OCI-LY7 (cell line): Measurements from ENCODE around the gene C10orf143. TPM values are rescaled to one million over a fixed set of nuclear protein-coding genes. Genes with fewer than 3 reads are reported as not detected.

Experiments
- BruUV-seq: library from RNA; stranded (reverse); fragments of 400-500 nt; replicated peaks from 2 replicates; lab custom pipeline; 2021; lab: Mats Ljungman, UMichigan
- CTCF ChIA-PET: fragments of 300-600 bp; sonication (Branson Sonifier 250); formaldehyde crosslinking; loops from one replicate; lab custom pipeline; 2022; ENCODE audit warnings: antibody characterized with exemption; ENCODE audit not compliant: unreplicated experiment; lab: Charles Lee
- POLR2A ChIA-PET: fragments of 300-600 bp; sonication (Branson Sonifier 250); formaldehyde crosslinking; loops from one replicate; lab custom pipeline; 2022; ENCODE audit warnings: antibody characterized with exemption; lab: Charles Lee
- DNase-seq: peaks from one replicate; pipeline ENCODE4 v3.0.0-alpha.2; 2015; ENCODE audit warnings: low spot score
- H2AFZ ChIP-seq: fragments of 200-600 bp; sonication (generic), shearing (Covaris generic); 2 replicates; pipeline ENCODE4 v1.6.1; 2014; ENCODE audit warnings: mild to moderate bottlenecking, antibody characterized with exemption, low read length, moderate library complexity
- H3K27ac ChIP-seq: fragments of 200-600 bp; sonication (generic); 2 replicates; pipeline ENCODE4 v1.5.1; 2014; ENCODE audit warnings: mixed run types, low read depth, mild to moderate bottlenecking, moderate library complexity, low read length, inconsistent platforms; ENCODE audit not compliant: poor library complexity, severe bottlenecking
- H3K36me3 ChIP-seq: fragments of 200-600 bp; sonication (generic); 2 replicates; pipeline ENCODE4 v1.6.1; 2014; ENCODE audit warnings: mild to moderate bottlenecking, antibody characterized with exemption, low read length, moderate library complexity, mixed read lengths; ENCODE audit not compliant: insufficient read depth
- H3K4me1 ChIP-seq: fragments of 200-600 bp; sonication (generic); 2 replicates; pipeline ENCODE4 v1.5.1; 2014; ENCODE audit warnings: mild to moderate bottlenecking, low read length; ENCODE audit not compliant: insufficient read depth, poor library complexity, severe bottlenecking
- H3K4me2 ChIP-seq: fragments of 200-600 bp; sonication (generic); 2 replicates; pipeline ENCODE4 v1.6.1; 2014; ENCODE audit warnings: mild to moderate bottlenecking, low read length
- H3K4me3 ChIP-seq: fragments of 200-600 bp; sonication (generic); 2 replicates; pipeline ENCODE4 v1.5.1; 2014; ENCODE audit warnings: mild to moderate bottlenecking, low read depth, low read length; ENCODE audit not compliant: poor library complexity, severe bottlenecking
- H3K79me2 ChIP-seq: fragments of 200-600 bp; sonication (generic); 2 replicates; pipeline ENCODE4 v1.6.1; 2016; ENCODE audit warnings: low read depth, mild to moderate bottlenecking, low read length, moderate library complexity, mixed read lengths; ENCODE audit not compliant: insufficient read depth
- H3K9me2 ChIP-seq: fragments of 200-600 bp; sonication (generic); 2 replicates; pipeline ENCODE4 v1.6.1; 2016; ENCODE audit warnings: mild to moderate bottlenecking, low read length, mixed read lengths; ENCODE audit not compliant: insufficient read depth
- H3K9me3 ChIP-seq: fragments of 200-600 bp; sonication (generic); 2 replicates; pipeline ENCODE4 v1.6.1; 2014; ENCODE audit warnings: mild to moderate bottlenecking, mixed run types, low read length, mixed read lengths
- H4K20me1 ChIP-seq: fragments of 200-600 bp; sonication (generic); 2 replicates; pipeline ENCODE4 v1.6.1; 2014; ENCODE audit warnings: mild to moderate bottlenecking, antibody characterized with exemption, low read length, moderate library complexity, mixed read lengths; ENCODE audit not compliant: insufficient read depth
- EZH2phosphoT487 ChIP-seq: fragments of 200-600 bp; sonication (generic); IDR thresholded peaks from 2 replicates; pipeline ENCODE4 v1.6.1; 2018; ENCODE audit warnings: low read depth, borderline replicate concordance, mild to moderate bottlenecking, mixed run types, antibody characterized with exemption, low read length, moderate library complexity, mixed read lengths
- intact Hi-C: fragments of 100-400 bp; cut with micrococcal nuclease; formaldehyde crosslinking; loops from one replicate; pipeline ENCODE4 v1.10.0; 2022; ENCODE audit not compliant: unreplicated experiment
- total RNA-seq, 2 experiments: library from RNA; depleted of rRNA in 1 of 2; stranded (reverse); fragments of >200 nt in 1 of 2; shearing (Covaris generic) in 1 of 2; gene quantifications; 2 replicates each; pipeline ENCODE4 v1.2.3, GENCODE V29; 2014 to 2022
- TF ChIP-seq, protein P1 (sequence below): fragments of 200-600 bp; sonication (generic); conservative IDR thresholded peaks from 2 replicates; pipeline ENCODE4 v1.5.1; 2014; ENCODE audit warnings: mild to moderate bottlenecking, antibody characterized with exemption, low read length, moderate library complexity, mixed read lengths

C10orf143 gene
- total RNA-seq, 2 experiments from 2014 or later: 0.88 to 6.4 TPM

- no peak for TF ChIP-seq EZH2phosphoT487
- TF ChIP-seq, protein P1, sequence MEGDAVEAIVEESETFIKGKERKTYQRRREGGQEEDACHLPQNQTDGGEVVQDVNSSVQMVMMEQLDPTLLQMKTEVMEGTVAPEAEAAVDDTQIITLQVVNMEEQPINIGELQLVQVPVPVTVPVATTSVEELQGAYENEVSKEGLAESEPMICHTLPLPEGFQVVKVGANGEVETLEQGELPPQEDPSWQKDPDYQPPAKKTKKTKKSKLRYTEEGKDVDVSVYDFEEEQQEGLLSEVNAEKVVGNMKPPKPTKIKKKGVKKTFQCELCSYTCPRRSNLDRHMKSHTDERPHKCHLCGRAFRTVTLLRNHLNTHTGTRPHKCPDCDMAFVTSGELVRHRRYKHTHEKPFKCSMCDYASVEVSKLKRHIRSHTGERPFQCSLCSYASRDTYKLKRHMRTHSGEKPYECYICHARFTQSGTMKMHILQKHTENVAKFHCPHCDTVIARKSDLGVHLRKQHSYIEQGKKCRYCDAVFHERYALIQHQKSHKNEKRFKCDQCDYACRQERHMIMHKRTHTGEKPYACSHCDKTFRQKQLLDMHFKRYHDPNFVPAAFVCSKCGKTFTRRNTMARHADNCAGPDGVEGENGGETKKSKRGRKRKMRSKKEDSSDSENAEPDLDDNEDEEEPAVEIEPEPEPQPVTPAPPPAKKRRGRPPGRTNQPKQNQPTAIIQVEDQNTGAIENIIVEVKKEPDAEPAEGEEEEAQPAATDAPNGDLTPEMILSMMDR: no peak
- intact Hi-C loops: no loop called here
- Histone ChIP-seq H3K27ac (no peak overlapping the region), H3K4me2 (no peak overlapping the region), H4K20me1 (no peaks in the 10 kb centered on the region), H3K9me3 (no peaks in the 10 kb centered on the region), H3K4me3 (no peak overlapping the region), H3K79me2 (no peaks in the 10 kb centered on the region), H2AFZ (no peak overlapping the region), H3K9me2 (no peaks in the 10 kb centered on the region), H3K4me1 (no peaks in the 10 kb centered on the region), H3K36me3 (no peaks in the 10 kb centered on the region)
- ChIA-PET CTCF (no interaction called here), POLR2A (no interaction called here)
- BruUV-seq: no TSS peak
- DNase-seq: no peak
Measured at GRCh38 chr10:130022511-130023299, 87.9 kb downstream of the C10orf143 start.

- no peak for TF ChIP-seq EZH2phosphoT487
- TF ChIP-seq, protein P1: no peak
- BruUV-seq: no TSS peak
- H3K36me3 ChIP-seq: no peaks in the 10 kb centered on the region
- no peak overlapping the region for H3K27ac ChIP-seq
- CTCF ChIA-PET: no interaction called here
- H3K4me3 ChIP-seq: no peak overlapping the region
- intact Hi-C loops: no loop called here
- POLR2A ChIA-PET: no interaction called here
- no peak overlapping the region for H3K4me2 ChIP-seq
- no peaks in the 10 kb centered on the region for H3K9me3 ChIP-seq
- no peak for DNase-seq
- H3K4me1 ChIP-seq: no peaks in the 10 kb centered on the region
- no peaks in the 10 kb centered on the region for H3K9me2 ChIP-seq
- no peaks in the 10 kb centered on the region for H4K20me1 ChIP-seq
- H2AFZ ChIP-seq: no peak overlapping the region
- H3K79me2 ChIP-seq: no peaks in the 10 kb centered on the region
Measured at GRCh38 chr10:130022086-130022485, 88.5 kb downstream of the C10orf143 start.

DNA sequence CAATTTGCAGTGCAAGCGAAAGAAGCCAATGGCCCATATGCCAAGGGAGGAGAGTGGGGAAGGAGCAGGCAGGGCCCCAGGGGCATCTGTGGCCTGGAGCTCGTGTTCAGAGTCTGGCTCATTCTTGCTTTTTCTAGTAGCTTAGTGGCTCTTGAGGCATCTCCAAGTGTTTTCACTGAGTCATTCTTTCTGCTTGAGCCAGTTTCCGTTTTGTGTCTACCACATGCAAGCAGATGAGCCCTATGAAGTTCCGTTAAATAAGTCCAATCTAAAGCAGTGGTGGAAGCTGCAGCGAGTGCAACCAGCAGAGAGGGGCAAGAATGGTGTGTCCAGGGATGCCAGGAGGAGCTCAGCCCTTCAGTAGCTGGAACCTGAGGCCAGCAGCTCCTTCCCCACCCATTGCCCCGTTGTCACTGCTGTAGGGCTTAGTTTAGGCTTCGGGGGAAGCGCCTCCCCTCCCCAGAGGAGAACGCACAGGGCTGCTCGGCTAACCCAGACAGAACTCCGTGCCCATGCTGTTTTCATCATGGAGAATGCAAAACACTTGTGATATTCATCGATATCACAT is 89.2 kb downstream of the C10orf143 start:
- no peaks in the 10 kb centered on the region for H3K9me2 ChIP-seq
- H3K36me3 ChIP-seq: no peaks in the 10 kb centered on the region
- TF ChIP-seq, protein P1: no peak
- TF ChIP-seq EZH2phosphoT487: no peak
- no peaks in the 10 kb centered on the region for H3K4me1 ChIP-seq
- H3K4me2 ChIP-seq: no peak overlapping the region
- POLR2A ChIA-PET: no interaction called here
- H3K9me3 ChIP-seq: no peaks in the 10 kb centered on the region
- H4K20me1 ChIP-seq: no peaks in the 10 kb centered on the region
- H3K4me3 ChIP-seq: no peak overlapping the region
- BruUV-seq: no TSS peak
- CTCF ChIA-PET: no interaction called here
- H3K79me2 ChIP-seq: no peaks in the 10 kb centered on the region
- H3K27ac ChIP-seq: no peak overlapping the region
- no peak for DNase-seq
- H2AFZ ChIP-seq: no peak overlapping the region
- intact Hi-C loops: no loop called here
